HG02852 (cell line): Measurements from ENCODE around the gene DGKQ.

Source experiments
- ATAC-seq: cut with Tn5 transposase; IDR thresholded peaks from one replicate; pipeline ENCODE4 v1.9.1; 2021; ENCODE audit warnings: mild to moderate bottlenecking, moderate library complexity; ENCODE audit not compliant: unreplicated experiment

The DGKQ gene

DNA sequence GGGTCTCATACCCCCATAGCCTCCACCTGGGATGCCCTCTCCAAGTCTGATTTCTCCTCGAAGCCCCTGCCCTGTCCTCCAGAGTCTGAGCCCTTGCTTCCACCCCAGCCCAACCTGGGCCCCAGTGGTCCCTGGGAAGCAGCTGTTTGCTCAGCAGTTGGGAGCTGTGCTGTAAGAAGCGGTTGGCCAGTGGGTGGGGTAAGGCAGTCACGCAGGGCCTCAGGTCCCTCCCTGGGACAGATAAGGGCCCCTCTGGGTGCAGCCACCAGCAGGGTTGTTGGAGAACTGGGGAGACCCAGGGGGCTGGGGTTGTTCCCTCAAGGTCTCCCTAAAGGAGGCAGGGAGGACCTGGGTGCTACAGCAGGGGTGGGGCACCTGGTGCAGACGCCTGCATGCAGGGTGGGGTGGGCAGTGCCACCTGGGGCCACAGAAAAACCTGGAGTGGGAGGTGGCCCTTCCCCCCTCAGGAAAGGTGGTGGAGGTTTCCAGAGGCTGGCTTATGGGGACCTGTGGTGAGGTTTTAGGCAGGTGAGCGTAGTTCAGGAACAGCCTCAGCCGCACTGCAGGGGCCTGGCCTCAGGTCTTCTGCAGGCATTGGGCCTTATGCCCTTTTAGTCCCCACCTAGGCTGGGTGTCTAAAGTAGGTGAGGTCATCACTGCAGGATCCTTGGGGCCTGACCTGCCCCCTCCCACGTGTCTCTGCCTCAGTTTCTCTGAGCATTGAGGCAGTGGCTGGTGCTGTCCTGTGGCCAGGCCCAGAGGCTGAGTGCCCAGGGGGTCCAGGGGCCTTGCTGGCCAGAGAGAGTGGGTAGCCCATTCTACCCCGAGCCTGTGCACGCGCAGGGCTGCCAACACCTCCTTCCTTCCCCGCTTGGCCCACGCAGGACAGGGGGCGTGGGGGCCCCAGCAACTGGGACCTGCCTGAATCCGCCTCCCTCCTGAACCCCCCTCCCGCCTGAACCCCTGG lies 22.9 kb upstream of the DGKQ start:
- no peak for ATAC-seq

DNA sequence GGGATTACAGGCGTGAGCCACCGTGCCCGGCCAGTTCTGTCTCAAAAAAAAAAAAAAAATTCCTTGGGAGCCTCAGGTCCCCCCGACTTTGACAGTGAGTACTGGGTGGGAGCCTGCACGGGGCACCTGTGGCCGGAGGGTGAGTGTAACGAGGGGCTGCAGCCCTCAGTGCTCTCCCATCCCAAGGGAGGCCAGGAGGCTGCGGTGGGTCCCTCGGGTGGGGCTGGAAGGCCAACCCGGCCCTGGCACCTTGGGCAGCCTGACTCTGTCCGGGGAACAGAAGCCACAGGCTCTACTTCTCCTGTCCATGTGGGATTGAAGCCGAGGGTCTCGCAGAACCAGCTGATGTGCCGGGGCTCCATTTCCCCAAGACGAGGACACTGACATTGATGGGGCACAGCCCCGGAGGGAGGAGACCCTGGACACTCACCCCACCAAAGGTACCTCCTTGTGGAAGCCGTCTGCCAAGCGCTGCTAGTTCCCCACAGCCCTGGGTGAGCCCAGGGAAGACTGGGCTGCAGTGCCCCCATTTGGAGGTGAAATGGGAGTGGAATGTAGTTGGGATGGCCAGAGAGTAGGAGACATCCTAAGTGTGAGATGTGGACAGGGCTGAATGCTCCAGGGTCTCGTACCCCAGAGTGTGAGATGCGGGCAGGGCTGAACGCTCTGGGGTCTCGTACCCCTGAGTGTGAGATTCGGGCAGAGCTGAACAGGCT lies 22.1 kb upstream of the DGKQ start:
- ATAC-seq = no peak

DNA sequence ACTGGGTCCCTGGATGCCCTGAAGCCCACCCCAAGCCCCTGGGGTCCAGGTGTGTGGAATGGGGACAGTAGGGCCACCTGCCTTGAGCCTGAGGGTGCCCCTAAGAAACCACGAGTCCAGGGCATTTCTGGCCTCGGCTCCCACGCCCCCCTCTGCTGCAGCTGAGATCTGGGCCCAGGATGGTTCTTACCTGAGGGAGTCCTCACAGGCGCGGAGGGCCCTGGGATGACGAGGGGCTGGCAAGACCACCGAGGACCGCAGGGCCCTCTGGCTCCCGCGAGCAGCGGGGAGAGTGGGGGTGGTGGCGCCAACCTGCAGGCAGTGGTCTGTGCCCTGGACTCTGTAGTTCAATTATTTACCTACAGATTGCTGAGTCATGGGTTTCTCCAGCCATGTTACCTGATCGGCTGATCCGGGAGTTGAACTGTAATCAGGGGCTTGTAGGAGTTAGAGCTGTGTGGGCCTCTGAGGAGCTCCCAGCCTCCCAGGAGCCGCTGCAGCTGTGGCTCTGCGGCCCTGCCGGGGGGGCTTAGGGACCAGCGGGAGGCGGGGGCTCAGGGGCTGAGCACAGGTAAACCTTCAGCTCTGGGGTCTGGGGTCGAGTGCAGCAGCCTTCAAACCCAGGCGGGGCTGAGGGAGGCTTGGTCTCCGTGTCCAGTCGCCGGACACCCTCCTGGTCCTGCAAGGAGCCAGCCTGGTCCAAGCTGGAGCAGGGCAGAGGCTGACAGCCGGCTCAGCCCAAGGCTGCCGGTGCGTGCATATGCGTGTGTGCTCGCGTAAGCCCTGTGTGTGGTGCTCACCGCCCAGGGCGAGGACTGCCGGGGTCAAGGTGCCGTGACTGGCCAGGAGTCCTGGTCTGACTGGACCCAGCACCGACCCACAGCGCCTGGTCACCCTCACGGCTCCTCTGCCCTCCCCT lies 20.0 kb upstream of the DGKQ start, which contains the start of gene SLC26A1:
Gene SLC26A1, minus strand, starts transcription at position 294 of the 919 bp plus-strand sequence. CDS start 1,701 bp downstream, outside the sequence.
- ATAC-seq = no peak

DNA sequence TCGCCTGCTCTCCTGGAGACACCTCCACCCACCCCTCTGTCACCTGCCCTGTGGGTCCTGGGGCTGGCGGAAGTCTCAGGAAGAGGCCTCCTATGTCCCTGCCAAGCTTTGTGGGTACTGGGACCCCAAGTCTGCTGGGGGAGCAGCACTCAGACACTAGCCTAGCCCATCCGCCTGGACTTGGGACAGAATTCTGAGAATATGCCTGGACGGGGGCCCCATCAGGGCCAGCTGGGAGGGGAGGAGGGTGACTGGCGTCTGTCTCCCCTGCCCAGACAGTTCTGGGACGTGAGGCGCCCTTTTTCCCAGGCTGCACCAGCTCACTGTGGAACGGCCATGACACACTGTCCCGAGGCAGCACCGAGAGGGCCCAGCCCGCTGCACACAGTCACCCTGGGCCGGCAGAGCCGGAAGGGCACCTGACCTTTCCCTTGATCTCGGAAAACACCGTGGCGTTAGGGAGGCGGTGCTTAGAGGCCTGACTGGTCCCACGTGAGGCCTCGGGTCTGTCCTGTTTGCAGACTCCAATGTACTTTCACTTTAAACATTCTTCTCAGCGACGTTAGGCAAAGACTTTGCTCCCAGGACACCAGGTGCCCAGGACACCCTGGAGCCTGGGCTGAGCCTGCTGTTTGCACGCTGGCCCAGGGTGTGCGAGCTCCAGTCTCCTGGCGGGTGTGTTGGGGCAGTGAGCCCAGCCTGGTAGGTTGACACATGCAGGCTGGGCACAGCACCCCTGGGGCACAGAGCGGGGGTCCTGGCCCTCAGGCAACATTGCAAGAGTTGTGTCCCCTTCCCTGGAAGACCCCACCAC lies 19.1 kb upstream of the DGKQ start:
- ATAC-seq = no peak

DNA sequence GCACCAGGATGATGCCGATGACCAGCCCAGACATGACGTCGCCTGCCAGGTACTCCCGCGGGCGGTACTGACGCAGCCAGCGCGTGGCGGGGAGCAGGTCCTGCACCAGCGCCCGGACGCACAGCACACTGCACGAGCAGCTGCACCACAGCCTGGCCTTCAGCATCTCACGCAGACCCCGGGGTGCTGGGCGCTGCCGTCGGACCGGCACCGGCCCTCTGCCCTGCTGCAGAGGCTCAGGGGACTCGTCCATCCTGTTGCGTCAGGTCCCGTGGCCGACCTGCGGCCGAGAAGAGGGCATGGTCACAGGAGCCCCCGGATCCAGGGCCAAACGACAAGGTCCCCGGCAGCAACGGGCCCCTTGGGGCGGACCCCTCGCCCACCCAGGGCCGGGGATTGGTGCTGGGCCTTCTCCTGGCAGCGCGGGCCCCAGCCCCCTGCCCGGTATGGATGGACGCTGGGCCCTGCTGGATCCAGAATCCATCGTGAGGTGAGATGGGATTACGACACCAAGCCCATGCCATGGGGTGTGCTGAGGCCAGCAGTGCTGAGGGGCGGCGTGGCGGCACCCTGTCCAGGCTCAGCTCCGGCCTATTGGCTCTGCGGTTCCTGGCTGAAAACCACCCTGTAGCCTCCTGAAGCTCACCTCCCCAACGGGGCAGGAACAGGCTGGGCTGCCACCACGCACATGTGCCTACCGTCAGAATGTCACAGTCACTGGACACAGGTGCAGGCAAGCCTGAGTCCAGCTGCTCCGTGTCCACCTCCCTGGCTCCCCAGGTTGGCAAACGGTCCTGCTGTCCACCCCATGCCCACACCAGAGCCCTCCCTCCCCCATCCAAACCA lies 18.3 kb upstream of the DGKQ start:
- ATAC-seq = no peak

DNA sequence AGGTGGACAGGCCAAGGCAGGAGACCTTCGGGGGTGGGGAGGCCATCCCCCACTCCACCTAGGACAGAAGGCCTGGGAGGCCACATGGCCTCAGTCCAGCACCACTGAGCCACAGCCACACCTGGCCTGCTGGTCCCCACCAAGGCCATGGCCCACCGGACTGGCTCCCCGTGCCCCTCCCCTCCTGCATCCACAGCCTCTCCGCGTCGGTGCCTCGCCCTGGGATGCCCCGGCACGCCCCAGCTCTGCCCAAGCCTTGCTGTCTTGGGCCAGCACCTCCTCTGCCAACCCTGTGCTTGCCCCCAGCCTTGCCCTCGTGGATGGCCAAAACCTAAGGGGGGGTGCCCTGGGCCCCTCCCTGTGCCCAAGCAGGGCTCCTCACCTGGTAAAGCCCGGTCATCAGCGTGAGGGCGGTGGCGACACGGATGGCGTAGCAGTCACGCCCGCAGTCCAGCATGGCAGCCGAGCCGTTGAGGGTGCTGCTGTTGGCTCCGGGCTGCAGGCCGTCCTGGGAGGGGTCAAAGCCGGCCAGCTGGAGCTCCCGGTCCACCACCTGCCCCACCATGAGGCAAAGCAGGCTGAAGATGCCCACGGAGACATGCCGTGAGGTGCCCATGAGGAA lies 17.5 kb upstream of the DGKQ start:
- no peak for ATAC-seq

DNA sequence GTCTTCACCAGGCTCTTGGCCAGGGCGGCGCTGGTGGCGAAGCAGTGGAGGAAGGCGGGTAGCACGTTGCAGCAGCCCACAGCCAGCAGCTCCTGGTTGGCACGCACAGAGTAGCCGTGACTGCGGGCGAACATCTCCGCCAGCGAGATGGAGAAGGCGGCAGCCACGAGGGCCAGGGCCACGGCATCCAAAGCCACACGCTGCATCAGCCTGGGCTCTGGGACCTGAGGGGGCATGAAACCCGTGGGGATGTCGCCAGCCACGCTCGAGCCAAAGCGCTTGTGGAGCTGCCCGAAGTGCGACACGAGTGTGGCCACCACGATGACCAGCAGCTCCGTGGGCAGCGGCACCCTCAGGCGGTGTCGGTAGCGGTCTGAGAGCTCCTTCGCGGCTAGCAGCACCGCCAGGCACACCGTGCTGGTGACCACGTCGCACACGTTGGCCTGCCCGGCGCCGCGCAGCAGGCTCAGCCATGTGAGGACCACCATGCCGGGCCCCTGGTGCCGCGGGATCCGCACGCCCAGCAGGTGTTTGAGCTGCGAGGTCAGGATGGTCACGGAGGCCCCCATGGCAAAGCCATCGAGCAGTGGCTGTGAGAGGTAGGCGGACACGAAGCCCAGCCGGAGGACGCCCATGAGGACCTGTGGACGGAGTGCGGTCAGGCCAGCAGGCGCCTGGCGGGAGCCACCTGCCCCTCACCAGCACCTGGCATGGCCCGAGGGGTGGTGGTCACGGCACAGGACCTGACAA lies 16.5 kb upstream of the DGKQ start:
- ATAC-seq = no peak

DNA sequence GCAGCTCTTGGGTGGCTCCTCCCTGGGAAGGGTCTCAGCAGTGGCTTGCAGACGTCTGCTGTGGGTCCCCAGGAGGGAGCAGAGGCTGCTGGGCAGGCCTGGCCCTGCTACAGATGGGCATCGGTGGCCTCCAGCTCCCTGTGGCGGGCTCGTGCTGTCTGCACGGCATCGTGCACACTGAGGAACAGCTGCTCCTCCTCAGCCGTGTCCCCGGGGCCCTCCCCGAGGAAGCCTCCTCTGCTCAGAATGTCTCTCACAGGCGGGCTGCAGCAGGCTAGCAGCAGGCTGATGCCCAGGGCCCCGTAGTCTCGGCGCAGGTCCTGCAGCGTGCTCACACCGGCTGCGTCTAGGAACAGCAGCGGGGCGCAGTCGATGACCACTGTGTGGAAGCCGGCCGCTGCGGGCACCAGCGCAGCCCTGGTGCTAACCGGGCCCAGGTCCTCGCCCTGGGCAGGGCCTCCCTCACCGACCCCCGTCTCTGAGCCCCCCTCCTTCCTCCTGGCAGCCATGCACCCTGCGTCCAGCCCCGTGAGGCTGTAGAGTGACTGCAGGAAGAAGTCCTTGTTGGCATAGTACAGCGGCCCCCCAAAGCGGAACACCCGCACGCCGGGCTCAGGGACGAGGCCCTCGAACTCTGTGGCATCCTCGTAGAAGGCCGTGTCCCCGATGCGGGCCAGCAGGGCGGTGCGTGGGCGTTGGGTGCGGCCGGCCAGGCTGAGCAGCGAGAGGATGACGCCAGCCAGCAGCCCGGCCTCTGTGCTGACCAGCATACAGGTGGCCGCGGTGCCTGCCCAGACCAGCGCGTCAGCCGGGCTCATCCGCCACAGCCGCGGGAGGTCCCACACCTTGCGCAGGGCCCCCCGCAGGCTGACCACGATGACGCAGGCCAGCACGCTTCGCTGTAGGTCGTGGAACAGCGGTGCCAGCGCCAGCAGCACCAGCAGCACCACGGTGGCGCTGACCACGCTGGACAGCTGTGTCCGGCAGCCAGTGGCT lies 15.7 kb upstream of the DGKQ start:
- no peak for ATAC-seq

DNA sequence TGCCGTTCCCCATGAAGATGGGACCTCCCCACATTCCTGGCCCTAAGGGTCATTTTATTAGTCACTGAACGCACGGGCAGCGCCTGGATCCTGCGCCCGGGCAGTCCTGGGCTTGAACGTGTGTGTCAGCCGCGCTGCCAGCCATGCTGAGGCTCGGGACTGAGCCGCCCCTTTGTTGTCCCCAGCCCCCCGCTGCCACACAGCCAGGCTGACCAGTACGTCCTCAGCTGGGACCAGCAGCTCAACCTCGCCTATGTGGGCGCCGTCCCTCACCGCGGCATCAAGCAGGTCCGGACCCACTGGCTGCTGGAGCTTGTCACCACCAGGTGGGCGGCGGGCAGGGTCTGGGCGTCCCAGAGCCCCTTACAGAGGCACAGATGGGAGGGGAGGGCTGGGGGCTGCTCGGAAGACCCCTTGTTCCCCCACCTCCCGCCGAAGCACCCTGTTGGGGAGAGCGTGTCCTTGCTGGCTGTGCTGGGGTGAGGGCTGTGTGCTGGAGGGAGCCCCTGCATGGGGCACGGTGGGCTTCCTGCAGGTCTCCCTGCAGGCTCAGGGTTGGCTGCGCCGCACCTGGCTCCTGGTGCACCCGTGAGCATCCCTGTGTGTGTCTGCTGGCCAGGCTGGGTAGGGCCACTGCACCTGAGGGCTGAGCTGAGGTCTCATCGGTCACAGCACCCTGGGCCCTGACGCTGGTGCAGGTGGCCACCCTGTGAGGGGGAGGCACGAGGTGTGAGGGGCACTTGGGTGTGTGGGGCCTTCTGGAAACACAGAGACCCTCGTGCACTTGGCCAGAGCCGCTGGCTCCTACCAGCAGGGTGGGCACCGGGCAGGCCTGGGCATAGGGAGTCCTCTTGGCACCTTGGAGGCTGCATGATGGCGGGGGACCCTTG lies 14.5 kb upstream of the DGKQ start:
- ATAC-seq = no peak

DNA sequence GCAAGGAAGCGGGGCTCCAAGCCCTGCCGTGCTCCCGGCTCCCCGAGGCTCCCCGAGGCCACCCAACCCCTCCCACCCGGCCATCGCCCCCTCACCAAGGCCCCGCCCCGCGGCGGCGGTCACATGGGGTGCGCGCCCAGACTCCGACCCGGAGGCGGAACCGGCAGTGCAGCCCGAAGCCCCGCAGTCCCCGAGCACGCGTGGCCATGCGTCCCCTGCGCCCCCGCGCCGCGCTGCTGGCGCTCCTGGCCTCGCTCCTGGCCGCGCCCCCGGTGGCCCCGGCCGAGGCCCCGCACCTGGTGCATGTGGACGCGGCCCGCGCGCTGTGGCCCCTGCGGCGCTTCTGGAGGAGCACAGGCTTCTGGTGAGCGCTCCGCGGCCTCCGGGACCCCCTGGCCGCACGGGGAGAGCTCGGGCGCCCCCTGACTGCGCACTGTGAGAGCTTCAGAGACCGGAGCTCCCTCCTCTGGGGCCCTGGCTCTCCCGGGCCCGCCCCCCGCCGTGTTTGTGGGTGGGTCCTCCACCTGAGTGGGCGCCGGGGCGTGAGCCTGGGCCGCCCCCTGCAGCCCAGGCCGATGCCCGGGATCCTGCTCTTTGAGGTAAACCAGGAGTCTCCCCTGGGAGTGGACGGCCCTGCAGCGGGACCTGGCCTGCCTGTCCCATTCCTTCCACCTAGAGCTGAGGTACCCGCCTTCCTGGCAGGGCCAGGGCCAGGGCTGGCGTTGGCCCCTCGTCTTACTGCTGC lies 13.7 kb upstream of the DGKQ start, which contains the start of gene IDUA:
Gene IDUA, plus strand, starts transcription at position 166 of the 745 bp plus-strand sequence. Its CDS starts 41 bp downstream, at position 207.
- peak; percentile 80 for ATAC-seq

DNA sequence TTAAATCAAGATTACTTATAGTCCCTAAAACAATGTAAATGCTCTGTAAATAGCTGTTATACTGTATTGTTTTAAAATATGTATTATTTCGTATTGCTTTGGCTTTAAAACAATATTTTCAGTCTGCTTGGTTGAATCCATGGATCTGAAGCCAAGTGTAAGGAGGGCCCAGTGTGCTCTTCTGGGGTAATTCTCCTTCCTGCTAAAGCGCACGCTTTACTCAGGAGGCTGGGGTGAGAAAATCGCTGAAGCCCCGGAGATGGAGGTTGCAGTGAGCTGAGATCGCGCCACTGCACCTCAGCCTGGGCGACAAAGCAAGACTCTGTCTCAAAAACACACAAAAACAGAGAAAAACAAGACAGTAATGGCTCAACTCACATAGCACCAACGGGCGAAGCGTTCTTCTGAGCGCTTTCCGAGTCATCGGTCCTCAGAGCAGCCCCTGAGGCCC lies 13.1 kb upstream of the DGKQ start:
- peak; percentile 14 for ATAC-seq

DNA sequence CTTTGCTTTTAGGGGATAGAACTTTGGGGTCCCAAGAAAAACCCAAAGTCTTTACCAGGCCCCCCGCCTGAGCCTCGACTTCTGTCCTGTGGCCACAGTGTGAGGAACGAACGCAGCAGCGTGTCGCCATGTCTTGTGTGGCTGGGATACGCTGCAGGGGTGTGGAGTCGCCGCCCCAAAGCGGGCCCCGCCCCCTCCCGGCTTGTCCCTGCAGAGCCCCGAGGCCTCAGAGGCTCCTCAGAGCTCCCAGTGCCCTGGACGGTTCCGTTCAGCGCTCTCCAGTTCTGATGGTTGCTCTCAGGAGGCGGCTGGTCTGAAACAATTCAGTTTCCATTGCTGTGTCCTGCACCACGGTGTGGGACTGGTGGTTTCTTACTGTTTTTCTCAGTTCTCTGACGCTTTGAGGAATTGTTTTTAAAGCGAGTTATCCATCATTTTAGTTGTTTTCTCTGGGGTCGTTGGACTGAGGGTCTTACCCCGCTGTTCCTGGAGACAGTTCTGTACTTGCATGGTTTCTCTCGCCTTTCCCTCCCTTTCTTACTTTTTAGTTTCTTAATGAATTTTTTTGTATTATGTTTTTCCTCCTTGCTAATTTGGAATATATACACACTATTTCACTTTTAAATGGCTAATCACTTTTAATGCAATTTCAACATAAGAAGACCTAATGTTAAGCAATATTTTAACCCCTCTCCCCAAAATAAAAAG lies 11.9 kb upstream of the DGKQ start:
- no peak for ATAC-seq

DNA sequence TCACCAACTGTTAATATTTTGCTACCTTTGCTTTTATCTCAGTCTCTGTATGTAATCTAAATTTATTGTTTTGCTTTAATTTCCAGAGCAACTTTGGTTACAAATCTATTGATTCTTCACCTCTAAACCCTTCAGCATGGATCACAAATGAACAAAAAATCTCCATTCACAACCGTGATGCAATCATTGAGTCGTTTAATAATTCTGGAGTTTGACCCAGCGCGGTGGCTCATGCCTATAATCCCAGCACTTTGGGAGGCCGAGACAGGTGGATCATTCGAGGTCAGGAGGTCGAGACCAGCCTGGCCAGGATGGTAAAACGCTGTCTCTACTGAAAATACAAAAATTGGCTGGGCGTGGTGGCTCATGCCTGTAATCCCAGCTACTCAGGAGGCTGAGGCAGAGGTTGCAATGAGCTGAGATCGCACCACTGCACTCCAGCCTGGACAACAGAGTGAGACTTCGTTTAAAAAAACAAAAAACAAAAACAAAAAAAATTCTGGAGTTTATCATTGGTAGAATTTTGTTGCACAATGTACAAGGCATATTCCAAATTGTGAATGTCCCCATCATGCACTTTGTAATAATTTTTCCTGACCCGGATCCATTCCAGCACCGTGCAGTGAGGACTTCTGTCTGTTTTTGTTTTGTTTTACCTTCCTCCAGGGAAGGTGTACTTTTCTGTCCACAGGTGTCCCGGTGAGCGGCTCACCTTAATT lies 11.1 kb upstream of the DGKQ start:
- no peak for ATAC-seq

DNA sequence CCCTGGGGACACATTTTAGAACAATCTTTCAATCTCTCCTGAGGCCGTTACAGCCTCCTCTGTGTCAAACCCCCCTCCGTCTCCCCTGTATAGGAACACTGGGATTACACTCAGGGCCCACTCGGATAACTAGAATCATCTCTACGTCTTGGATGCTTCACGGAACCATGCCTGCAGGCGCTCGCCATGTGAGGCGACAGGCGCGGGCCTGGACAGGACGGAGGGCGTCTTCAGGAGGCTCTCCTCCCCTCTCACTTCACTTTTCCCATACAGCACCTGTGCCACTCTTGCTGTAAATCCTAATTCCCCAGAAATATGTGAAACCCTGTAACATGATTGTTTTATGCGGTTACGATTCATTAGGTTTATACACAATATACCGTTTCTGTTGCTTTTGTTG lies 9.4 kb upstream of the DGKQ start:
- ATAC-seq = no peak
